SK-N-SH treated with all-trans-retinoic acid at 6 μM for 48 hours (cell line): ENCODE results near the gene TSPAN18.

Experiments
- ATAC-seq: fragments of 200-7000 bp; cut with Tn5 transposase; 3 replicates; pipeline ENCODE4 v1.9.1; 2020; ENCODE audit warnings: mild to moderate bottlenecking, moderate library complexity
- ARNTL ChIP-seq: fragments of 450-650 bp; formaldehyde crosslinking; IDR thresholded peaks from 2 replicates; pipeline ENCODE4 v1.5.0; 2020; ENCODE audit warnings: low read depth, mild to moderate bottlenecking, moderate library complexity, borderline replicate concordance
- BACH2 ChIP-seq: fragments of 250-450 bp; sonication (Bioruptor Pico); IDR thresholded peaks from 2 replicates; pipeline ENCODE4 v1.9.0; 2021; ENCODE audit warnings: mild to moderate bottlenecking, borderline replicate concordance
- CREB5 ChIP-seq: fragments of 250-450 bp; sonication (Bioruptor Pico); IDR thresholded peaks from 2 replicates; pipeline ENCODE4 v1.5.1; 2020; ENCODE audit warnings: low read depth, mild to moderate bottlenecking, moderate library complexity
- CSDC2 ChIP-seq: fragments of 250-450 bp; sonication (Bioruptor Pico); IDR thresholded peaks from 2 replicates; pipeline ENCODE4 v1.5.0; 2020; ENCODE audit warnings: mild to moderate bottlenecking, moderate library complexity
- CSRNP3 ChIP-seq: fragments of 250-450 bp; sonication (Bioruptor Pico); IDR thresholded peaks from 2 replicates; pipeline ENCODE4 v1.5.1; 2021; ENCODE audit warnings: mild to moderate bottlenecking, moderate library complexity
- ESRRG ChIP-seq: fragments of 250-450 bp; sonication (Bioruptor Pico); IDR thresholded peaks from 2 replicates; pipeline ENCODE4 v1.6.1; 2021; ENCODE audit warnings: mild to moderate bottlenecking
- GLIS3 ChIP-seq: fragments of 250-450 bp; sonication (Bioruptor Pico); IDR thresholded peaks from 2 replicates; pipeline ENCODE4 v1.5.0; 2020; ENCODE audit warnings: mild to moderate bottlenecking, moderate library complexity
- ISL1 ChIP-seq: fragments of 250-450 bp; sonication (Bioruptor Pico); IDR thresholded peaks from 2 replicates; pipeline ENCODE4 v2.1.2; 2022; ENCODE audit warnings: mild to moderate bottlenecking, moderate library complexity
- OSR1 ChIP-seq: fragments of 250-450 bp; sonication (Bioruptor Pico); IDR thresholded peaks from 2 replicates; pipeline ENCODE4 v1.8.0; 2022; ENCODE audit warnings: moderate library complexity, mild to moderate bottlenecking, inconsistent platforms
- POU6F1 ChIP-seq: fragments of 250-450 bp; sonication (Bioruptor Pico); IDR thresholded peaks from 2 replicates; pipeline ENCODE4 v1.8.0; 2021; ENCODE audit warnings: low read depth, mild to moderate bottlenecking, moderate library complexity, borderline replicate concordance
- PPARA ChIP-seq: fragments of 250-450 bp; sonication (Bioruptor Pico); IDR thresholded peaks from 2 replicates; pipeline ENCODE4 v1.5.0; 2020; ENCODE audit warnings: mild to moderate bottlenecking, borderline replicate concordance
- RARB ChIP-seq: fragments of 250-450 bp; sonication (Bioruptor Pico); IDR thresholded peaks from 2 replicates; pipeline ENCODE4 v1.8.0; 2021; ENCODE audit warnings: mild to moderate bottlenecking, moderate library complexity
- SNAI2 ChIP-seq: fragments of 250-450 bp; sonication (Bioruptor Pico); IDR thresholded peaks from 2 replicates; pipeline ENCODE4 v1.5.0; 2020; ENCODE audit warnings: mild to moderate bottlenecking, moderate library complexity
- TCF4 ChIP-seq: fragments of 250-450 bp; sonication (Bioruptor Pico); IDR thresholded peaks from 2 replicates; pipeline ENCODE4 v1.8.0; 2021; ENCODE audit warnings: mild to moderate bottlenecking, moderate library complexity, borderline replicate concordance
- TOX ChIP-seq: fragments of 250-450 bp; sonication (Bioruptor Pico); IDR thresholded peaks from 2 replicates; pipeline ENCODE4 v1.8.0; 2021; ENCODE audit warnings: mild to moderate bottlenecking, moderate library complexity, borderline replicate concordance
- ZC3H10 ChIP-seq: fragments of 250-450 bp; sonication (Bioruptor Pico); IDR thresholded peaks from 2 replicates; pipeline ENCODE4 v1.5.1; 2021; ENCODE audit warnings: mild to moderate bottlenecking, moderate library complexity
- ZFP3 ChIP-seq: fragments of 250-450 bp; sonication (Bioruptor Pico); IDR thresholded peaks from 2 replicates; pipeline ENCODE4 v1.5.0; 2020; ENCODE audit warnings: mild to moderate bottlenecking, moderate library complexity
- ZFP30 ChIP-seq: fragments of 450-650 bp; formaldehyde crosslinking; IDR thresholded peaks from 2 replicates; pipeline ENCODE4 v1.5.0; 2022; ENCODE audit warnings: mild to moderate bottlenecking, moderate library complexity
- ZNF565 ChIP-seq: fragments of 450-650 bp; formaldehyde crosslinking; conservative IDR thresholded peaks from 2 replicates; pipeline ENCODE4 v1.5.0; 2020; ENCODE audit warnings: low read depth, mild to moderate bottlenecking, moderate library complexity
- ZNF70 ChIP-seq: fragments of 450-650 bp; formaldehyde crosslinking; IDR thresholded peaks from 2 replicates; pipeline ENCODE4 v1.5.0; 2020; ENCODE audit warnings: mild to moderate bottlenecking, moderate library complexity
- ZNF8 ChIP-seq: fragments of 450-650 bp; formaldehyde crosslinking; IDR thresholded peaks from 2 replicates; pipeline ENCODE4 v1.5.0; 2020; ENCODE audit warnings: mild to moderate bottlenecking, moderate library complexity
- TF ChIP-seq, protein P1 (sequence below): fragments of 250-450 bp; sonication (Bioruptor Pico); IDR thresholded peaks from 2 replicates; pipeline ENCODE4 v1.8.0; 2020; ENCODE audit warnings: mild to moderate bottlenecking, moderate library complexity, borderline replicate concordance

Gene TSPAN18

DNA sequence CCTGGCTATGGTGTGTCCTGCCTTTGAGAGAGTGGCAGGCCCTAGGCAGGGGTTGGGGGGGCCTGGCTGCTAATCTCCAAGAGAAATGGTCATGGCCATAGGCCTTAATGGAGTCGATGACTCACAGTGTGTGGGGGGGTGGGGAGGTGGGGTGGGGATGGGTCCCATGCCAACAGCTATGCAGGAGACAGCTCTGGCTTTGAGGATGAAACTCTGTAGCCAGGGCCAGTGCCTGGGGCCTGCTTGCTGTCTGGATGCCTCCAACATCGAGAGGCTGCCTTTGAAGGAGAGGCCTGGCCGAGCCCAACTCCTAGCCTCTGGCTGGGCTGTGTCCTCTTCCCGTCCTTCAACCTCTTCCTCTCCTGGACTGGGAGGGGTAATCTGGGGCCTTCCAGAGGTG lies 23.9 kb upstream of the TSPAN18 start:
- TF ChIP-seq ISL1 (CRISPR knock-in tag) (peak; percentile 21; the same call in 1 of the 2 replicates), PPARA (CRISPR knock-in tag) (no peak)
- ATAC-seq, result peak; percentile 69

GRCh38 chr11:44707094-44707493 lies 19.7 kb upstream of the TSPAN18 start:
- ATAC-seq, result no peak
- TF ChIP-seq ZFP3 (CRISPR knock-in tag), result no peak
- TF ChIP-seq TOX (CRISPR knock-in tag), result no peak
- TF ChIP-seq ZNF70 (CRISPR knock-in tag), result no peak

DNA sequence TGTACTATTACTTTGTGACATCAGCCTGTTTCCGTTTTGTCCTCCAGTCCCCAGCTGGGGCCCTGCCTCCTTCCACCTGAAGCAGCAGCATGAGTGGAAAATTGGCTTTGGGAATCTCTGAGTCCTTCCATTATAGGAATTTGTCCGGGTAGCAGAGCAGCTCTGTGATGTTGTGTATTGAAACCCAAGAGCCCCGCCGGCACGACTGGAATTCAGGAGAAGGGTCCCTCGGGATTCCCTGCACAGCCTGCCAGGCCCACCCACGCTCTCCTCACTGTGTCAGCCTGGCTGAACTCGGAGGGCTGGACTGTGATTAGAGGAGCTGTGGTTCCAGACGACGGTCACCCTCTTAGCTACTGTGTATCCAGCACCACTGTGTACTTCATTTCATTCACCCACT lies 18.8 kb upstream of the TSPAN18 start:
- TF ChIP-seq CSRNP3 (CRISPR knock-in tag) (no peak), ZFP3 (CRISPR knock-in tag) (no peak), ZFP30 (CRISPR knock-in tag) (no peak), ARNTL (CRISPR knock-in tag) (no peak), RARB (CRISPR knock-in tag) (no peak), ISL1 (CRISPR knock-in tag) (no peak), ESRRG (CRISPR knock-in tag) (no peak), PPARA (CRISPR knock-in tag) (no peak), ZNF70 (CRISPR knock-in tag) (no peak), ZC3H10 (CRISPR knock-in tag) (no peak), ZNF565 (CRISPR knock-in tag) (no peak), TCF4 (CRISPR knock-in tag) (no peak), OSR1 (CRISPR knock-in tag) (no peak), GLIS3 (no peak), CSDC2 (CRISPR knock-in tag) (no peak), TOX (CRISPR knock-in tag) (no peak), POU6F1 (no peak), SNAI2 (CRISPR knock-in tag) (no peak), BACH2 (CRISPR knock-in tag) (no peak)
- TF ChIP-seq, protein P1, sequence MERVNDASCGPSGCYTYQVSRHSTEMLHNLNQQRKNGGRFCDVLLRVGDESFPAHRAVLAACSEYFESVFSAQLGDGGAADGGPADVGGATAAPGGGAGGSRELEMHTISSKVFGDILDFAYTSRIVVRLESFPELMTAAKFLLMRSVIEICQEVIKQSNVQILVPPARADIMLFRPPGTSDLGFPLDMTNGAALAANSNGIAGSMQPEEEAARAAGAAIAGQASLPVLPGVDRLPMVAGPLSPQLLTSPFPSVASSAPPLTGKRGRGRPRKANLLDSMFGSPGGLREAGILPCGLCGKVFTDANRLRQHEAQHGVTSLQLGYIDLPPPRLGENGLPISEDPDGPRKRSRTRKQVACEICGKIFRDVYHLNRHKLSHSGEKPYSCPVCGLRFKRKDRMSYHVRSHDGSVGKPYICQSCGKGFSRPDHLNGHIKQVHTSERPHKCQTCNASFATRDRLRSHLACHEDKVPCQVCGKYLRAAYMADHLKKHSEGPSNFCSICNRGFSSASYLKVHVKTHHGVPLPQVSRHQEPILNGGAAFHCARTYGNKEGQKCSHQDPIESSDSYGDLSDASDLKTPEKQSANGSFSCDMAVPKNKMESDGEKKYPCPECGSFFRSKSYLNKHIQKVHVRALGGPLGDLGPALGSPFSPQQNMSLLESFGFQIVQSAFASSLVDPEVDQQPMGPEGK (CRISPR knock-in tag), result no peak
- ATAC-seq, result no peak

- ATAC-seq, result no peak
- TF ChIP-seq CREB5 (CRISPR knock-in tag), result no peak
- TF ChIP-seq ZC3H10 (CRISPR knock-in tag), result no peak
- TF ChIP-seq POU6F1, result no peak
- TF ChIP-seq TOX (CRISPR knock-in tag), result no peak
- no peak for TF ChIP-seq GLIS3
- no peak for TF ChIP-seq RARB (CRISPR knock-in tag)
- no peak for TF ChIP-seq ZNF70 (CRISPR knock-in tag)
- no peak for TF ChIP-seq ISL1 (CRISPR knock-in tag)
- TF ChIP-seq PPARA (CRISPR knock-in tag), result no peak
- TF ChIP-seq ARNTL (CRISPR knock-in tag), result no peak
- TF ChIP-seq TCF4 (CRISPR knock-in tag), result no peak
- TF ChIP-seq OSR1 (CRISPR knock-in tag), result no peak
- TF ChIP-seq ZNF8 (CRISPR knock-in tag), result no peak
- no peak for TF ChIP-seq ZNF565 (CRISPR knock-in tag)
- no peak for TF ChIP-seq SNAI2 (CRISPR knock-in tag)
- TF ChIP-seq ZFP3 (CRISPR knock-in tag), result no peak
- TF ChIP-seq ESRRG (CRISPR knock-in tag), result no peak
Measured at GRCh38 chr11:44708523-44709280, 18.1 kb upstream of the TSPAN18 start.
